ENCODE results near the gene FOXP1.
"Not testable (repeated sequence)": the region's sequence is repeated elsewhere in the genome, so short reads cannot be mapped to it uniquely, and the experiment has no call there.

FOXP1 gene

DNA sequence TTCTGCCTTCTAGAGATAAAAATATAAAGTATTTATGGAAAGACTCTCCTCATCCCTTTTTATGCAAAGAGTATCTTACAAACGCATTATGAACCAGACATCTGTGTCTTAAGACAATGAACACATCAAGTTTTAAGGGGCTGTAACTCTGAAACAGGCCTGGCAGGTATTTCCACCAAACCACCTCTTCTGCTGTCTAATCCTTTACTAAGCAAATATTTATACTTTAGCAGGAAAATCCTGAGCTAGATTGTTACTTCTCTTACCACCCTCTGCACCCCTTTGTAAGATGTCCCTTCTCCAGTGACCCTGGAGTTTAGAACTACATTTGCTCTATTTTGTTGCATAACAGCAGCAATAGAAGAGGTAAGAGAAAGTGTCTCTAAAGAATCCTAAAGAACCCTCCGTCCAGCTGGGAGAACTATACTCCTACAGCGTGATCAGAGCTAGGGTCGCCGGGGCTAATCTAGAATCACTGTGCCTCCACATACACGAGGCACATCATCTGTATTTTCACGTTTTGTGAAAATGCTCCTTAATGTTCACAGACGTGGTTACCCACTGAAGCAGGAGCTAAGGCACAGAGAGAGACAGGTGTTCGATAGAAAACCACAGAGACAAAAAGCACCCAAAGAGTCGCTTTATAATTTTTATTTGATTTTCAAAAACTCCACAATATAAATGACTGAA, 129.6 kb downstream of the FOXP1 start:
- no peak for DNase-seq (ENCODE audit: low spot score)

DNA sequence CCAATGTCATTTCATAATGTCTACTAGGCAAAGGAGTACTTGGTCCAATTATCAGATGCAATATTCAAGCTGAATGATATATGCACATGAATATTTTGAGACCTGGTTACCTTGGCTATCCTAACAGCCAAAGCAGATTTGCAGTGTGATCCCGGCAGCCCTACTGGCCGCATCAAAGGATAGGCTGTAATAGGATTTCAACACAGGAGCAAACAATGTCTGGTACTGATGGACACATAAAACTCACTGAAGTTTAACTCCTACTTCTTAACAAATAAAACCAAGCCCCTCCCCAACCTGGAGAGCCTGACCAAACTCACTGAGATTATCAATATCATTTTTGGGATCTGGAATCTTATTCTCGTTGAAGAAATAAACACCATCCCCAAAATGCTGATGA, 130.2 kb downstream of the FOXP1 start:
- FAIRE-seq (no peak), DNase-seq (ENCODE audit: low spot score) (no peak)

More for the DNA sequence above, 129.6 kb downstream of the FOXP1 start:
- no peak for FAIRE-seq

DNA sequence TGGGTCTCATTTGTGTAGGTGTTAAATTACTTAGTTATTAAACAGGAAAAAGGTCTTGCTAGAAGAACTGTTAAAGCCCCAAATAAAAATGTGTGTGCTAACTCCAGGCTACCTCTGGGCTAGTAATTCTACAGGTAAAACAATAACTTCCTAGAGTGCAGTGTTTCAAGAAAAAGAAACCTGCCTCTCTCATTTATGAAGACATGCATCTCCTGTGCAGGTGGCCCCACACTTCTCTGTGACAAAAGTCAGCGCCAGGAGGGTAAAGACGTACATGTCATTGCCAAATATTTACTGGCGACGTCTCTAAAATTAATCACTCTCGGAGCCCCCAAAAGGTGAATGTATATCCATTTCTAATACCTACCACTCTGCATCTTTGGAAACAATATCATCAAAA, 131.7 kb downstream of the FOXP1 start:
- FAIRE-seq (no peak), DNase-seq (ENCODE audit: low spot score) (no peak)

DNA sequence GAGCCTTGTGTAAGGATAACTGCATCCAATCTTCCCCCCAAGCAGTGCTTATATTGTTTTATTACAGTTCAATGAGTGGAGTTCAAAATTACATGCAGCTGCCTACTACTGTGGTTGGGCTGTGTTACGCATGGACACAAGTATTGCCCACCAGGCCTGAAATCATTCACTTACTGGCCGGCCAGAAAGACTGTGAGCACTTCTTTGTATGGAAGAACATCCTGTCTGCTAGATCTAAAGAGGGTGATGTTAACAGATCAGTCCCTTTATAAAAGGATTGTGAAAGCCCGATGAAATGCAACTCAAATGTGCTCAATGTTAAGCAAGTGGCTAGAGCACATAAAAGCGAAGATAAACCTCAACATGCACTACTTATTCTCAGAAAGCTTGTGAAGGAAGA, 132.5 kb downstream of the FOXP1 start:
- DNase-seq (ENCODE audit: low spot score) (no peak), FAIRE-seq (no peak)

DNA sequence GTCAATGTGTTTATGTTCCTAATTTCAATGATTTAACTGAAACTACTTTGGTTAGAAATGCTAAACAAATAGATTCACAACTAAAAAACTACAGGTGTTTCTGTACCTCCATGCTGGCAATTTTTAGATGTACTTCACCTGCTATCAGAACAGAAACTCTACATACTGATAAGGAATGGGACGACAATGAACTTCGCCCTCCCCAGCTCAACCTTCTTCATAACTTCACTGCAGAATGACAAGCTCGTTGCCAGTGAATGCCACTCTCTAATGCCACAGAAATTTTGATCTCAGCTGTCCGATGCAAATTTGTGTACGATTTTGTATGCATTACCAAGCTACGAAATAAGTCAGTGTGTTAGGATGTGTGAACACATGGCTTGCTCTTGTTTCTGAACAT, 133.4 kb downstream of the FOXP1 start:
- DNase-seq (ENCODE audit: low spot score) (no peak), FAIRE-seq (no peak)

DNA sequence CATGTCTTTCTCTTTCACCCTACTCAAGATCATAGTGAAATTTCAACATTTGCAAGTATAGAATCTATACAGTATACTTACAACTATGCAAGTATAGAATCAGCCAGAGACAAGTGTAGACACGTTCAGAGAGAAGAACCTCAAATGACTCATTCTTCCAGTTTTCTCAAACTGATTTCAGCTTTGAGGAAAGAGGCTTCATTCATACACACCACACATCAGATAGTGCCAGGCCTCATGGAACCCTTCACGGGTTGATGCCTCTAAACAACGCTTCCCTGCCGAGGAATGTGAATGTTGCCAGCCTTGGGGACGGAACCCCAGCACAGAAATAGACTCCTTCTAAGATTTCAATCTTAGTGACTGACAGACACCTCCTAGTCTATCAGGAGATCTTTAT, 135.7 kb downstream of the FOXP1 start:
- FAIRE-seq (no peak), DNase-seq (ENCODE audit: low spot score) (peak; percentile 20)

DNA sequence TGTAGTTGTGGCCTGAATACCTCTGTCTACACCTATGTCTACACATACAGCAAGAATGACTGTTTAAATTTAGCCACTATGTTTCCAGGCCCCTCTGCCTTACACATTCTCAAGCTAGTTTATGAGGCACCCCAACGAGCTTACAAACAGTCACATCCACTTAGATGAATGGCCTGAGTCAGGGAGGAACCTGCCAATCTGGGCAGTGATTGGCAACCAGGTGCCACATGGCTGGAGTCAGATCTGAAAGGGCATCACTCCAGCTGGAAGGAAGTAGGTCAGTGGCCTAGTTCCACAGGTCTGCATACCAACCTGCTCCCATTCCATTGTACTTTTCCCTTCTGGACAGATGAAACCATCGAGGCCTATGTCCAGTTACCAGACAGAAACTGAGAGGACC, 136.3 kb downstream of the FOXP1 start:
- DNase-seq (ENCODE audit: low spot score) (no peak), FAIRE-seq (no peak)

DNA sequence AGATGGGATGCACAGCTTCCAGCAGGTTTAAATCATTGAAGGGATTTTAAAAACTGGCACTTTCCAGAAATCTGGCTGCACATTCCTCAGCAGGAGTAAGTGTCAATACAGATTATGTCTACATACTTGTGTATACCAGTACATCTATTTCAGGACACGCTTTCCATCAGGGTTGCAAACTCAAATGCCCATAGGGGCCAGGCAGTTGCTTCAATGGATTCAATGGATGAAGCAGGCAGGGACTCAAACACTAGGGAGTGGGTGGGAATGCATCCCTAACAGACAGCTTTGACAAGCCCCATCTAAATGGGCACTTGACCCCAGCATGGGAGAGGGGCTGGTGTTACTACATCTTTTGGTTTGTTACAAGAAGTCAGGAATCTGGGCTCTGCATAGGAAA, 136.8 kb downstream of the FOXP1 start:
- no peak for DNase-seq (ENCODE audit: low spot score)
- no peak for FAIRE-seq

DNA sequence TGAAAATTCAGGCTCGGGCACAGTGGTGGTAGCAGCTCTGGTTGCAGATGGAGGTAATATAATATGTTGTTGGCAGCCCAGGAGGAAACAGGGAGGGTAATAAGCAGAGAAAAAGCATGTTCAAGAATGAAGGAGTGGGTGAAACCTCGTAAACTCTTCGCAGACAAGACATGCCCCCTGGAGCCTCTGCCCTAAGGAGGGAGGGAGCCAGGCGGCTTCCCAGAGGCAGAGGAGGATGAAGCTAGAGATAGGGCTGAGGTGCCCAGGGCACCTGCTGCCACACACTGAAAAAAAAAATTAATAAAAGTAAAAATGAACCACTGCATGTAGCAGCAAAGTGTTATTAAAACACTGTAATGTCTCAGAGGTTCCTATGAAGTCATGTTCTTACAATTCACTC, 137.3 kb downstream of the FOXP1 start:
- FAIRE-seq (no peak), DNase-seq (ENCODE audit: low spot score) (no peak)

DNA sequence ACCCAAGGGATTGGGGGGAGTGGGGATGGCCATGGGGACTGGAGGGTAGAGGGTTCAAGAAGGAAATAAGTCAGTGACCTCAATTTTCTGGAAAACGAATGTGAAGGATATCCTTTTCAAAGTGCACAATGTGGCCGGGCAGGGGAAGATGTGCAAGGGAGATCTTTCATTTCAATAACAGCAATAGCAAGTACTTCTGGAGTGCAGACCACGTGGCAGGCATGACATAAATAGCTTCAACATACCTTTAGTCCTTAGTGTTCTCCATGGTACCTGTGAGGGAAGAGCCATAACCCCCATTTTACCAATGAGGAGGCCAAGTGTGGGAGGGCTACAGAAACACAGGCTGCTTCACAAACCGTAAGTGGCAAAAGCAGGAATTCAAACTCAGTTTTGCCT, 138.7 kb downstream of the FOXP1 start:
- DNase-seq (ENCODE audit: low spot score) (no peak), FAIRE-seq (no peak)

DNA sequence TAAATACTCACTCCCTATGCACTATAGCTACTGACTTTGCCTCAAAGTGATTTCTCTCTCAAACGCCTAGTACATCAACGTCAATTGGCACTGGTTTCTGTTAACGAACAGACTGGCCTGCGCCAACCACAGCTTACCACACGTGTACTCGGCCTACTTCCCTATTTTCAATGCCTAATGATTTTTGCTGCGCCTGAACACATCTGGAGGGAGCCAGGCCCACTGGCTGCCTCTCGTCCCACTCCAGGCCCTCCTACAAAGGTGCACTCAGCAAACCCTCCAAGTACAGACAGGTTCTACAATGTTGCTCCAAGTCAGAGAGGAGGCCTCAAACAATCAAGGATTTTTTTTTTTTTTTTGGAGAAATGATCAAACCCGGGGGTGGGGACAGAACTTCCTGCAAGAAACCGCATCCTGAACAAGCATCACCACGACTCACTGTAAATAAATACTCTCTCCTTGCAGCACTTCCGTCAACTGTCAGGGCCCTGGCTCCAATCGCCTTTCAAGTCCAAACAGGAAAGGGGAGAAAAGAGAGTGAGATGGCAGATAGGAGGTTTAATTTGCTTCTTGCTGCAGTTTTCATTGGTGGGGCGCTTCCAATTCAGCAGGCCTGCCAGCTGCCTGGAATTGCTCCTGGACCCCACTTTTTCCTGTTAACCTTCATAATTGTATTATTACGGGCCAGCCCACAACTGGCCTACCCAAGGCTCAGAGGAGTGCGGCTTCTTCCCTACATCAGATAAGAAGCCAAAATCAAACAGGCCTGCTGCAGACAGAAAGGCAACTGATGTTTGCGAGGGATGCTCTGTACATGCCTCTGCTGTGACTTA, 139.3 kb downstream of the FOXP1 start:
- DNase-seq (ENCODE audit: low spot score) (peak; percentile 32), FAIRE-seq (no peak)

DNA sequence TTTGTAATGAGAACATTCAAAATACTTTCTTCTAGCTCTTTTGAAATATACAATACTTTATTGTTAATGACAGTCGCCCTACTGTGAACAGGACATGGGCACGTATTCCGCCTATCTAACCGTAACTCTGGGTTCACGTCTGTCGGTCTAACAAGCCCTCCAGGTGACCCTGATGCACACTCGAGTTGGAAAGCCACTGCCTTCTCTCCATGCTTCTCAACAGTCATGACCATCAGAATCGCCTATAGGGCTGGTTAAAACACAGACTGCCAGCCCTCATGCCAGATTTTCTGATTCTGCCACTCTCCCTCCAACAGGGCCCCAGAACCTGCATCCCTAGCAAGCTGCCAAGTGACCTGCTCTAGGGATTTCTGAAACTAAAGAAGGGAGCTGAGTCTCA, 140.2 kb downstream of the FOXP1 start:
- DNase-seq (ENCODE audit: low spot score) = no peak

DNA sequence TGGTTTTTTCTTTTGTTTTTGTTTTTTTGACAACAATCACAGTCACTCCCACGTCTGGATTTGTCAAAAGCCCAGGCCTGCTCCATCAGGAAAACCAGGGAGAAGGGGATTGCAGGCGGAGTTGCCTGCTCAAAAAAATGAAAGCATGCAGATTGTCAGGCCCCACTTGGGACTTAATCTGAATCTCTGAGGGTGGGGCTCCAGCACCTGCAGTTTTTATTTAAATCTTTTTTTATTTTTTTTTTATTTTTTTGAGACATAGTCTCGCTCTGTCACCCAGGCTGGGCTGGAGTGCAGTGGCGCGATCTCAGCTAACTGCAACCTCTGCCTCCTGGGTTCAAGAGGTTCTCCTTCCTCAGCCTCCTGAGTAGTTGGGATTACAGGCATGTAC, 140.9 kb downstream of the FOXP1 start:
- FAIRE-seq = no peak

More for the DNA sequence above, 140.2 kb downstream of the FOXP1 start:
- no peak for FAIRE-seq

DNA sequence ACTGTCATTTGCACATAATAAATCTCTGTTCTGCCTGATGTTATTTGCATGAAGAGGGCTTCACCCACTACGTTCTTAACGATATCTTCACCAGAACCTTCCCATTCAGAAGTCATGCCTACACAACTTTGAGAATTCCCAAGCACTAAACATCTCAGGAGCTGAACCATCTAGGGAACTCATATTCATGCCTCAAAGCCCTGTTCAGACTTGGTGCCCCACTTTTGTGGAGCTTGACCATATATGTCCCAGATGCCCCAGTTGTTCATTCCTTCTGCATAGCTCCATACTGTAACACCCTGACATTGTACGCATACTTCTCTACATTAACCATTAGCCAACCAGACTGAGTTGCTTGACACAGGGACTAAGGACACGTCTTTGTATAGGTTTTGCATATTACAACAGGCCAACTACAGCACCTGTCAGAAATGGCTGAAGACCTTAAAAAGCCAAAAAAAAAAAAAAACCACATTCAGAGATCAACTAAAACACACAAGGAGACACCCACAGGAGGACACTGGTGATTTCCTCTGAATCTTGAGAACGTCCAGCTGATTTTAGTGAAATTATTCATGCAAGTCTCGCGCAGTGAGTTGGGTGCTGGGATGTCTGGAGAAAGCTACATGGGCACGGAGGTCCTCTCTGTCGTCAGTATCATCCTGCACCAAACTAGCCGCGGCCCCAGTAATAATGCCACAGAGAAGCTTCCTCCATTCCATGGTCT, 141.4 kb downstream of the FOXP1 start:
- DNase-seq (ENCODE audit: low spot score) (no peak), FAIRE-seq (no peak)

More for the DNA sequence above, 140.9 kb downstream of the FOXP1 start:
- DNase-seq (ENCODE audit: low spot score) = no peak

DNA sequence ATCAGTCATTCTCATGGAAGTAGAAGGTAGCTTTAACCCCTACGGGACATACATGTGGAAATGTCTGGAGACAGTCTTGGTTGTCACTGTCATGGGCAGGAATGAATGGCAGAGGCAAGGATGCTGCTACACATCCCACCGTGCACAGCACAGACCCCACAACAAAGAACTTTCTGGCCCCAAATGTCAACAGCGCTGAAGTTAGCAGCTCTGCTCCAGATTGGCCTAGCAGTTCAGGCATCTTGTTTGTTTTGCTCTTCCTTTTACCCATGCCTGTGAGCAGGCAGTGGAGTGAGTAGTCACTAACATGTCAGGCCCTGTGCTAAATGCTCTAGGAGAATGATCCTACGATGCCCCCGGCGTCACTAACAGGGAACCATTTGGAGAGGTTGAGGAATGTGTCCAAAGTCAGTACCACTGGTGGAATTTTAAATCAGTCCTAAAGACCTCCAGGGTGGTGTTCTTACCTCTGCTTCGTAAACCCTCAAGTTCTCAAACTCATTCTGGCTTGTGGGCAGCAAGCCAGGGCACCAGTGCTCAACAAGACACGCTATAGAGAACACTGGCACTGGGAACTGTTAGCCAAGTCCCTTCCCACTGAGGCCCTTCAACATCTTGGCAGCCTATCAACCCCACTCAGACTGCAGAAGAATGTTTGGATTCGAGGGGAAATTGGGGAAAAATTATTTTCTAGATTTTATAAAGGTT, 142.2 kb downstream of the FOXP1 start:
- no peak for FAIRE-seq
- no peak for DNase-seq (ENCODE audit: low spot score)

DNA sequence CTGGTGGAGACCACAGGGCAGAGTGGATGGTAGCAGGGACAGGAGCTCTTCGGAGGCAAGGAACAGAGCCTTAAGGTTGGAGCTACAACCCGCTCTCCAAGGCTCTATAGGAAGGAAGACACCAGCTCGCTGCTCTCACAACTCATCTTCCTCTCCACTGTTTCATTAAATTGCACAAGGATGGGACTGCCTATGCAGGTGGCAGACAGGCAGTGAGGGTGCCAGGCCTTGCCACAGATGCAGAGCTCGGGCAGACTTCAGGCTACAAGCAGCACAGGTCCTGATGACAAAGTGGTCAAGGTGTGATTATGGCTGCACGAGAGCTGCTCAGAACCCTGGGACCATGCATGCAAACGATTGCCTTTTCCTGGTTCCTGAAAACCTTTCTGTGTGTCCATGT, 144.6 kb downstream of the FOXP1 start:
- FAIRE-seq = no peak
- no peak for DNase-seq (ENCODE audit: low spot score)

DNA sequence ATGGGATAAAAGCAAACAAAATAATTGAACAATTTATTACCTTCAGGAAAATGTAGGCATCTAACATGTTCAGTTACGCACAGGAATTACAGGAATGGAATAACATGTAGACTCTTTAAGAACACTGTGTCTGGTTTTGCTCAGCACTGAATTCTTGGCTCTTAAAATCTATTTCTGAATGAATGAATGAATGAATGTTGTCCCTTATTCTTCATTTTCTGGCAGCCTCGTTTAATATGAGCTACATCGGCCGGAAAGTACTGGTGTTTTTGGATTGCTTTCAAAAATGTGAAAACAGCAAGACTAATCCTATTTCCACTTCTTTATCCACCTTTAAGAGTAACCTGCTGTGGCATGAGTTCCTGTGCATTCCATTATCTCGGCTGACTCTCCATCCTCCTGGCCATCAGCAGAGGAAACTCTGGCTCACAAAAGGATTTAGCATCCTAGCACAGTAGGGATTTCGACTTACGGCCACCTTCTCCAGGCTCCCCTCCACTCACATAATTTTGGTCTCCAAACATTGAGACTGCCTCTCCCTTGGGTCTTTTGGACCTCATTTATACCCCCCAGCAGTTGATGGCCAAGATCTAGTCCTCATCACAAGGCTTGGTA, 145.3 kb downstream of the FOXP1 start:
- DNase-seq (ENCODE audit: low spot score) = no peak
- FAIRE-seq = no peak

DNA sequence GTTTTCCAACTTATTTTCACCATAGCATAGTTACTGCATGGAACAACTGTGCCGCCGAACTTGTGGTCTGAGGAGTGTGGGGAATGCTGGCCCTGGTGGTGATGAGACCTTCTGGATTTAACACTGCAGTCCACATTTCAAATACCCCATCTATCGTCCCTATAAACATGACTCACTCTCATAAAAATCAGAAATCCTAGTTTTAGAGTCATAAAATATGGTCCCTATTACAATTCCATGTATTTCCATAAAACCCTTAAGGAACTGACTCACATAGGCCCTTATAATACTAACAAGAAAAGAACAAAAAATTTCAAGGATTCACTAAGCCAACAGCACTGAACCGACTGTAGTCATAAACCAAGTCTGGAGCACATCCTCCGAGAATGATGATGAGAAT, 147.2 kb downstream of the FOXP1 start:
- DNase-seq (ENCODE audit: low spot score) (no peak), FAIRE-seq (no peak)

DNA sequence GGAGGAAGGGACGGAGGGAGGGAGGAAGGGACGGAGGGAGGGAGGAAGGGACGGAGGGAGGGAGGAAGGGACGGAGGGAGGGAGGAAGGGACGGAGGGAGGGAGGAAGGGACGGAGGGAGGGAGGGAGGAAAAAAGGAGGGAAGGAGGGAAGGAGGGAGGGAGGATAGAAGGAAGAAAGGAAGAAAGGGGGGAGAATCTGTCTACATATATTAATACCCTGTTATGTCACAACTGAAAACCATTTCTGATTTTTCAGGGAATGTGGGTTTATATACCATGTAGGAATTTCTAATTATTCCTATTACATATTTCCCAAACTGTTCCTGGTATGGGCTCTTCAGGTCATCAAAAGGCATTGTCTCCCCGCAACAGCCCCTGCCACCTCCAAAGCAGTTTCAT, 147.7 kb downstream of the FOXP1 start:
- FAIRE-seq = not testable (repeated sequence)

DNA sequence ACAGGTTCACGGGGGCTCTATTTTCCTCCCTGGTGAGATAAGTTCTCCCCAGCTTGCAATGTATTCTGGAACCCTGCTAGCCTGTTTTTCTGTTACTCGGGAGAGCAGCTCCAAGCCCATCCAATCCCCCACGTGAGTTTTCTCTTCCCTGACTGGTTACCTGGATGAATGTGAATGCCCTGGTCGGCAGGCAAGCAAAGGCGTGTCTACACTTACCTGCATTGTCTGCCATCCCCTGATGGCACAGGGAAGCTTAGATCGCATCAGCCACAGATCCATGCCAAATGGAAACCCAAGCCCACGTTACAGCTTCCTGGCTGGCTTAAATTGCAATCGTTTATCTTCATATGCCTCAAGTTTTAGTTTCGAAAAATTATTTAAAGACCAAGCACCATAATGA, 149.9 kb downstream of the FOXP1 start:
- FAIRE-seq = no peak
- DNase-seq (ENCODE audit: low spot score) = no peak

More for the DNA sequence above, 147.7 kb downstream of the FOXP1 start:
- DNase-seq (ENCODE audit: low spot score) = not testable (repeated sequence)

Measured in RCC 7860 (cell line).